CD4-positive, alpha-beta memory T cell (primary cell): ENCODE data around the gene ACTRT2. TPM values are rescaled to one million over a fixed set of nuclear protein-coding genes. Genes with fewer than 3 reads are reported as not detected.

ENCODE experiments used
- CTCF ChIA-PET: fragments of 350-600 bp; sonication (Branson Sonifier 250); formaldehyde crosslinking; loops from one replicate; lab custom pipeline; 2021; ENCODE audit warnings: inconsistent platforms; ENCODE audit not compliant: partially characterized antibody; lab: Charles Lee
- POLR2A ChIA-PET: fragments of 350-600 bp; sonication (Branson Sonifier 250); formaldehyde crosslinking; loops from one replicate; lab custom pipeline; 2021; ENCODE audit not compliant: partially characterized antibody; lab: Charles Lee
- DNase-seq, 5 donors: peaks; one replicate each; pipeline versions ENCODE4 v3.0.0 to v3.0.0-alpha.2; 2020 to 2022; ENCODE audit warnings: mixed read lengths in 1 of 5
- H3K27ac ChIP-seq: one replicate; pipeline ENCODE4 v1.7.0; 2013; ENCODE audit warnings: low read depth, low read length
- H3K27me3 ChIP-seq: 2 replicates; pipeline ENCODE4 v1.7.0; 2013; ENCODE audit warnings: mild to moderate bottlenecking, low read length, moderate library complexity; ENCODE audit not compliant: insufficient read depth
- H3K36me3 ChIP-seq: 2 replicates; pipeline ENCODE4 v1.7.0; 2013; ENCODE audit warnings: mild to moderate bottlenecking, low read length, moderate library complexity; ENCODE audit not compliant: insufficient read depth
- H3K4me1 ChIP-seq: 2 replicates; pipeline ENCODE4 v1.7.0; 2013; ENCODE audit warnings: mild to moderate bottlenecking, low read length, moderate library complexity; ENCODE audit not compliant: insufficient read depth
- H3K4me3 ChIP-seq, 2 donors: one replicate each; pipeline ENCODE4 v1.7.0; 2013; ENCODE audit warnings: low read length in 2 of 2, mild to moderate bottlenecking in 1 of 2
- H3K9me3 ChIP-seq, 2 donors: one replicate each; pipeline ENCODE4 v1.7.0; 2013; ENCODE audit warnings: low read length in 2 of 2, control low read depth in 1 of 2; ENCODE audit not compliant: control insufficient read depth in 1 of 2
- H3K27ac Mint-ChIP-seq, 7 donors: one replicate each; pipeline ENCODE4 v1.8.0; 2020 to 2021; ENCODE audit warnings: mixed read lengths in 7 of 7, mild to moderate bottlenecking in 6 of 7, inconsistent platforms in 3 of 7, moderate library complexity in 3 of 7
- H3K27me3 Mint-ChIP-seq, 2 donors: one replicate each; pipeline ENCODE4 v1.8.0; 2020 to 2021; ENCODE audit warnings: mixed read lengths in 2 of 2
- H3K36me3 Mint-ChIP-seq, 2 donors: one replicate each; pipeline ENCODE4 v1.8.0; 2020 to 2021; ENCODE audit warnings: mixed read lengths in 2 of 2, inconsistent platforms in 1 of 2, mild to moderate bottlenecking in 1 of 2
- H3K4me1 Mint-ChIP-seq, 4 donors: one replicate each; pipeline ENCODE4 v1.8.0; 2020 to 2021; ENCODE audit warnings: mixed read lengths in 4 of 4, mild to moderate bottlenecking in 1 of 4
- H3K4me3 Mint-ChIP-seq, 8 donors: one replicate each; pipeline ENCODE4 v1.8.0; 2020 to 2021; ENCODE audit warnings: mixed read lengths in 8 of 8, mild to moderate bottlenecking in 7 of 8, moderate library complexity in 6 of 8, inconsistent platforms in 3 of 8
- H3K9me3 Mint-ChIP-seq, 8 donors: one replicate each; pipeline ENCODE4 v1.8.0; 2020 to 2021; ENCODE audit warnings: mixed read lengths in 8 of 8, mild to moderate bottlenecking in 5 of 8, inconsistent platforms in 3 of 8, moderate library complexity in 1 of 8
- intact Hi-C: fragments of 100-400 bp; cut with micrococcal nuclease; formaldehyde crosslinking; loops from one replicate; pipeline ENCODE4 v1.15.1; 2023
- polyA plus RNA-seq, 2 donors: library from polyadenylated mRNA; unstranded; fragments of 300-500 nt; fragmentation: Illumina TruSeq; gene quantifications; one replicate each; pipeline ENCODE4 v1.2.3, GENCODE V29; 2021
- total RNA-seq, 2 experiments: library from RNA; stranded (reverse); gene quantifications; one replicate each; pipeline ENCODE4 v1.2.3, GENCODE V29; 2021

The ACTRT2 gene
- total RNA-seq (not detected), polyA plus RNA-seq (not detected)

DNA sequence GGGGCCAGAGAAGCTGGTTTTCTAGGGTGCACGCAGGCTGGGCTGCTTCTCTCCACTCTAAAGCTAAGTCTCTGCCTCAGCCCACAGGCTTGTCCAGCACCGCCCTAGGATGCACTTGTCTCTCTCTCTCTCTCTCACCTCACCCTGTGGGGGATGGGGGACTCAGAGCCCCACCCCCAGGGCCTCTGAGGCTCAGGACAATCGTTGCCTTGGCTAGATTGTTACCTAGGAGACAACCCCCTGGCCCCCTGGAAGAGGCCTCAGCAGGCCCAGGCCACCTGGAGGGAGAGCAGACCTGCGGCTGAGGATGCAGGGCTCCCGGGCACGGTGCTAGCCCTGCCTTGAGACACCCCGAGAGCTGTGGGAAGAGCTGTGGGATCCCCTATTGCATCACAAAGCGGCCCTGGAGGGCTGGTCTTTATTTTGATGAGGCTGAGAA, at the start of gene ACTRT2:
TSS of gene ACTRT2 (plus strand) at position 235 of the 439 bp plus-strand sequence. CDS start 220 bp downstream, outside the sequence.
- peak within 1 kb of the TSS in 1 of 7 donors; percentile 7 for H3K27ac Mint-ChIP-seq
- no peak within 1 kb of the TSS for H3K4me3 ChIP-seq
- CTCF ChIA-PET: no interaction called here

GRCh38 chr1:2971609-2972008, 49.7 kb upstream of the ACTRT2 start:
- Histone ChIP-seq H3K27me3 (no peaks in the 10 kb centered on the region), H3K9me3 (no peaks in the 10 kb centered on the region), H3K4me1 (no peaks in the 10 kb centered on the region), H3K4me3 (no peak overlapping the region), H3K36me3 (no peaks in the 10 kb centered on the region), H3K27ac (no peak overlapping the region)
- POLR2A ChIA-PET: no interaction called here
- intact Hi-C loops: no loop called here
- Mint-ChIP-seq H3K27me3 (peaks cover 2 to 5% of the 10 kb centered on the region in 2 donors), H3K27ac (no peak overlapping the region), H3K36me3 (no peaks in the 10 kb centered on the region), H3K9me3 (no peaks in the 10 kb centered on the region), H3K4me3 (no peak overlapping the region), H3K4me1 (peaks cover 0 to 1% (median under 1%) of the 10 kb centered on the region in 4 donors)
- CTCF ChIA-PET: no interaction called here
- DNase-seq: no peak

More for the DNA sequence above, at the start of gene ACTRT2:
- Mint-ChIP-seq H3K4me3 (no peak within 1 kb of the TSS), H3K27me3 (no peaks in the 10 kb centered on the region), H3K4me1 (no peaks in the 10 kb centered on the region), H3K9me3 (peaks cover 0 to 3% (median 0%) of the 10 kb centered on the region in 8 donors), H3K36me3 (no peaks in the 10 kb centered on the region)
- POLR2A ChIA-PET: no interaction called here
- DNase-seq: no peak
- intact Hi-C loops: no loop called here
- Histone ChIP-seq H3K36me3 (no peaks in the 10 kb centered on the region), H3K9me3 (no peaks in the 10 kb centered on the region), H3K27me3 (no peaks in the 10 kb centered on the region), H3K4me1 (no peaks in the 10 kb centered on the region), H3K27ac (no peak within 1 kb of the TSS)

GRCh38 chr1:2972011-2972878, 49.0 kb upstream of the ACTRT2 start:
- H3K4me3 ChIP-seq: no peak overlapping the region
- ChIA-PET CTCF (no interaction called here), POLR2A (no interaction called here)
- Mint-ChIP-seq H3K27ac (no peak overlapping the region), H3K36me3 (no peaks in the 10 kb centered on the region), H3K4me3 (no peak overlapping the region), H3K9me3 (no peaks in the 10 kb centered on the region), H3K27me3 (peaks cover 2 to 5% of the 10 kb centered on the region in 2 donors), H3K4me1 (peaks cover 0 to 1% (median under 1%) of the 10 kb centered on the region in 4 donors)
- H3K9me3 ChIP-seq: no peaks in the 10 kb centered on the region
- H3K27ac ChIP-seq: no peak overlapping the region
- no peaks in the 10 kb centered on the region for H3K27me3 ChIP-seq
- H3K4me1 ChIP-seq: no peaks in the 10 kb centered on the region
- H3K36me3 ChIP-seq: no peaks in the 10 kb centered on the region
- no peak for DNase-seq
- intact Hi-C loops: no loop called here

- intact Hi-C loops: no loop called here
- Histone ChIP-seq H3K9me3 (no peaks in the 10 kb centered on the region), H3K4me1 (no peaks in the 10 kb centered on the region), H3K4me3 (no peak overlapping the region), H3K27ac (no peak overlapping the region), H3K27me3 (no peaks in the 10 kb centered on the region), H3K36me3 (no peaks in the 10 kb centered on the region)
- ChIA-PET POLR2A (no interaction called here), CTCF (no interaction called here)
- Mint-ChIP-seq H3K4me3 (no peak overlapping the region), H3K36me3 (no peaks in the 10 kb centered on the region), H3K4me1 (peaks cover 0 to 1% (median under 1%) of the 10 kb centered on the region in 4 donors), H3K27ac (no peak overlapping the region), H3K9me3 (no peaks in the 10 kb centered on the region), H3K27me3 (peaks cover 2 to 5% of the 10 kb centered on the region in 2 donors)
- DNase-seq: no peak
Observed at GRCh38 chr1:2972879-2973575, 48.2 kb upstream of the ACTRT2 start.

GRCh38 chr1:2973601-2974593, 47.4 kb upstream of the ACTRT2 start:
- DNase-seq: no peak
- Mint-ChIP-seq H3K27me3 (peaks cover 0 to 3% of the 10 kb centered on the region in 2 donors), H3K36me3 (no peaks in the 10 kb centered on the region), H3K4me3 (no peak overlapping the region), H3K9me3 (no peaks in the 10 kb centered on the region), H3K4me1 (peaks cover 0 to 1% (median under 1%) of the 10 kb centered on the region in 4 donors), H3K27ac (no peak overlapping the region)
- Histone ChIP-seq H3K36me3 (no peaks in the 10 kb centered on the region), H3K9me3 (no peaks in the 10 kb centered on the region), H3K27ac (no peak overlapping the region), H3K4me1 (no peaks in the 10 kb centered on the region), H3K4me3 (no peak overlapping the region), H3K27me3 (no peaks in the 10 kb centered on the region)
- ChIA-PET CTCF (no interaction called here), POLR2A (no interaction called here)
- intact Hi-C loops: no loop called here

- H3K36me3 ChIP-seq: no peaks in the 10 kb centered on the region
- H3K4me3 ChIP-seq: no peak overlapping the region
- H3K27me3 Mint-ChIP-seq: peaks cover 0 to 3% of the 10 kb centered on the region in 2 donors
- H3K27me3 ChIP-seq: no peaks in the 10 kb centered on the region
- no peak overlapping the region for H3K27ac ChIP-seq
- H3K4me1 Mint-ChIP-seq: peaks cover 0 to 1% (median under 1%) of the 10 kb centered on the region in 4 donors
- no peak overlapping the region for H3K4me3 Mint-ChIP-seq
- no peaks in the 10 kb centered on the region for H3K9me3 ChIP-seq
- POLR2A ChIA-PET: no interaction called here
- DNase-seq: no peak
- intact Hi-C loops: no loop called here
- CTCF ChIA-PET: no interaction called here
- H3K36me3 Mint-ChIP-seq: no peaks in the 10 kb centered on the region
- no peak overlapping the region for H3K27ac Mint-ChIP-seq
- H3K4me1 ChIP-seq: no peaks in the 10 kb centered on the region
- no peaks in the 10 kb centered on the region for H3K9me3 Mint-ChIP-seq
Observed at GRCh38 chr1:2974701-2975301, 46.5 kb upstream of the ACTRT2 start.
